ENCODE results near the gene SLC6A3.

Gene SLC6A3

DNA sequence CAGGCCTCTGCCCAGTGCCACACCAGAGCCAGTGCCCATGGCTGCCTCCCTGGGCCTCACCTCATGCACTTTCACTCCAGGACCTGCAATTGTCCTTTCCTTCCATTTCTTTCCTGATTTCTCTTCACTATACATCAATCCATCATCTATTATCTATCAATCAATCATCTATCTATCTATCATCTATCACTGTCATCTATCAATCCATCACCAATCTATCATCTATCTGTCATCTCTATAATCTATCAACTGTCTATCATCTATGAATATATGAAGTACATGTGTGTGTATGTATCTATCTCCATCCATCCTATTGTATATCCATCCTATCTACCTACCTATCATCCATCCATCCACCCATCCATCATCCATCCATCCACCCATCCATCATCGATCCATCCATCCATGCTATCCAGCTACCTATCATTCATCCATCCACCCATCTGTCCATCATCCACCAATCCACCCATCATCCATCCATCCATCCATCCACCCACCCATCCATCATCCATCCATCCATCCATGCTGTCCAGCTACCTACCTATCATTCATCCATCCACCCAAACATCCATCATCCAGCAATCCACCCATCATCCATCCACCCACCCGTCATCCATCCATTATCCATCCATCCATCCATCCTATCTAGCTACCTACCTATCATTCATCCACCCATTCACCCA lies 26.9 kb downstream of the SLC6A3 start:
- TF ChIP-seq, protein P1, sequence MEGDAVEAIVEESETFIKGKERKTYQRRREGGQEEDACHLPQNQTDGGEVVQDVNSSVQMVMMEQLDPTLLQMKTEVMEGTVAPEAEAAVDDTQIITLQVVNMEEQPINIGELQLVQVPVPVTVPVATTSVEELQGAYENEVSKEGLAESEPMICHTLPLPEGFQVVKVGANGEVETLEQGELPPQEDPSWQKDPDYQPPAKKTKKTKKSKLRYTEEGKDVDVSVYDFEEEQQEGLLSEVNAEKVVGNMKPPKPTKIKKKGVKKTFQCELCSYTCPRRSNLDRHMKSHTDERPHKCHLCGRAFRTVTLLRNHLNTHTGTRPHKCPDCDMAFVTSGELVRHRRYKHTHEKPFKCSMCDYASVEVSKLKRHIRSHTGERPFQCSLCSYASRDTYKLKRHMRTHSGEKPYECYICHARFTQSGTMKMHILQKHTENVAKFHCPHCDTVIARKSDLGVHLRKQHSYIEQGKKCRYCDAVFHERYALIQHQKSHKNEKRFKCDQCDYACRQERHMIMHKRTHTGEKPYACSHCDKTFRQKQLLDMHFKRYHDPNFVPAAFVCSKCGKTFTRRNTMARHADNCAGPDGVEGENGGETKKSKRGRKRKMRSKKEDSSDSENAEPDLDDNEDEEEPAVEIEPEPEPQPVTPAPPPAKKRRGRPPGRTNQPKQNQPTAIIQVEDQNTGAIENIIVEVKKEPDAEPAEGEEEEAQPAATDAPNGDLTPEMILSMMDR (IDR thresholded peaks at IDR 0.05; ENCODE audit: insufficient read depth, low read length): no peak
- TF ChIP-seq REST (IDR thresholded peaks at IDR 0.05; ENCODE audit: insufficient replicate concordance, low read depth) (no peak), SPI1 (IDR thresholded peaks at IDR 0.05; ENCODE audit: borderline replicate concordance, low read depth) (no peak), GABPA (IDR thresholded peaks at IDR 0.05; ENCODE audit: low read depth) (no peak), POLR2AphosphoS5 (IDR thresholded peaks at IDR 0.05; ENCODE audit: low read depth) (no peak)
- no peak for DNase-seq (ENCODE audit: low read depth in 1 of 2, low spot score in 1 of 2)
- Histone ChIP-seq H3K4me3 (replicated peaks; ENCODE audit: insufficient read depth, low read length) (no peak overlapping the region), H3K27me3 (ENCODE audit: insufficient read depth, poor library complexity, severe bottlenecking) (no peaks in the 10 kb centered on the region), H3K27ac (replicated peaks) (no peak overlapping the region)

GRCh38 chr5:1417586-1418225 lies 27.5 kb downstream of the SLC6A3 start:
- no peaks in the 10 kb centered on the region for H3K27me3 ChIP-seq (ENCODE audit: insufficient read depth, poor library complexity, severe bottlenecking)
- DNase-seq (ENCODE audit: low read depth in 1 of 2, low spot score in 1 of 2): no peak
- TF ChIP-seq, protein P1 (IDR thresholded peaks at IDR 0.05; ENCODE audit: insufficient read depth, low read length): no peak
- TF ChIP-seq SPI1 (IDR thresholded peaks at IDR 0.05; ENCODE audit: borderline replicate concordance, low read depth): no peak
- TF ChIP-seq POLR2AphosphoS5 (IDR thresholded peaks at IDR 0.05; ENCODE audit: low read depth): no peak
- no peak for TF ChIP-seq GABPA (IDR thresholded peaks at IDR 0.05; ENCODE audit: low read depth)
- no peak for TF ChIP-seq REST (IDR thresholded peaks at IDR 0.05; ENCODE audit: insufficient replicate concordance, low read depth)
- H3K27ac ChIP-seq (replicated peaks): no peak overlapping the region
- no peak overlapping the region for H3K4me3 ChIP-seq (replicated peaks; ENCODE audit: insufficient read depth, low read length)

DNA sequence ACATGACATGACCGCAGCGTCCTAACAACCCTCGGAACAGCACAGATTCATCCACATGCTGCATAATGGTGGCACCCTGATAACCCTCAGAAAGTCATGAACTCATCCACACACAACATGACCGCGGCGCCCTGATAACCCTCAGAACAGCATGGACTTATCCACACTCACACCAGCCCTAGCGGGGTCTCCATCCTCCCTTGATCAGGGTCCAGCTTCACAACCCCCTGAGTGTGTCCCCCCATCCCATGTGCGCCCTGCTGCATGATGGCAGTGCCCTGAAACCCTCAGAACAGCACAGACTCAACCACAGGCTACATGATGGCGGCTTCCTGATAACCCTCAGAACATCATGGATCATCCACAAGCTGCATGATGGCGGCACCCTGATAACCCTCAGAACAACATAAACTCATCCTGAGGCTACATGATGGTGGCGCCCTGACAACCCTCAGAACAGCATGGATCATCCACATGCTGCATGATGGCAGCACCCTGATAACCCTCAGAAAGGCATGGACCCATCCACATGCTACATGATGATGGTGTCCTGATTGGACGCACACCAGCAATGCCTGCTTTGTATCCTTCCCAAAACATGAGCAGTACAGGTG lies 28.3 kb downstream of the SLC6A3 start:
- Histone ChIP-seq H3K4me3 (replicated peaks; ENCODE audit: insufficient read depth, low read length) (no peak overlapping the region), H3K27me3 (ENCODE audit: insufficient read depth, poor library complexity, severe bottlenecking) (no peaks in the 10 kb centered on the region), H3K27ac (replicated peaks) (no peak overlapping the region)
- TF ChIP-seq GABPA (IDR thresholded peaks at IDR 0.05; ENCODE audit: low read depth) (no peak), REST (IDR thresholded peaks at IDR 0.05; ENCODE audit: insufficient replicate concordance, low read depth) (no peak), SPI1 (IDR thresholded peaks at IDR 0.05; ENCODE audit: borderline replicate concordance, low read depth) (no peak), POLR2AphosphoS5 (IDR thresholded peaks at IDR 0.05; ENCODE audit: low read depth) (no peak)
- TF ChIP-seq, protein P1 (IDR thresholded peaks at IDR 0.05; ENCODE audit: insufficient read depth, low read length): no peak
- no peak for DNase-seq (ENCODE audit: low read depth in 1 of 2, low spot score in 1 of 2)
